ENCODE measurements around the gene ZNF141. TPM values are rescaled to one million over a fixed set of nuclear protein-coding genes. Genes with fewer than 3 reads are reported as not detected.

The ZNF141 gene
- total and polyA plus RNA-seq, 2 donors (not counting 1 experiment from before 2014, with no cell fraction given), result 5.1 to 8.9 TPM

GRCh38 chr4:336893-337142 is 796 bp upstream of the ZNF141 start:
- Histone ChIP-seq H4K20me1 (ENCODE audit: control insufficient read depth, extremely low read depth, insufficient read depth, low read length) (no peaks in the 10 kb centered on the region), H2AFZ (ENCODE audit: low read length) (peak overlapping the region; percentile 100), H3K27me3 (ENCODE audit: control insufficient read depth, insufficient read depth, low read length) (no peaks in the 10 kb centered on the region), H3K79me2 (ENCODE audit: control insufficient read depth, insufficient read depth, low read length) (peaks cover 22% of the 10 kb centered on the region), H3K36me3 (ENCODE audit: control insufficient read depth, insufficient read depth, low read length) (no peaks in the 10 kb centered on the region), H3K27ac (ENCODE audit: insufficient read depth, low read length) (peak overlapping the region; percentile 97), H3K4me1 (ENCODE audit: control insufficient read depth, extremely low read depth, insufficient read depth, low read length) (no peaks in the 10 kb centered on the region), H3K4me2 (ENCODE audit: extremely low read depth, insufficient read depth, low read length) (peak overlapping the region; percentile 94), H3K9ac (ENCODE audit: insufficient read depth, low read length) (peak overlapping the region; percentile 65), H3K4me3 (replicated peaks in 1 of 4; ENCODE audit: control extremely low read depth in 1 of 4, insufficient read depth in 1 of 4, low read depth in 3 of 4, low read length in 4 of 4) (peak overlapping the region; percentile 75 to 89 (median 80)), H3K9me3 (ENCODE audit: control insufficient read depth, insufficient read depth, low read depth, low read length) (no peaks in the 10 kb centered on the region)
- DNase-seq (ENCODE audit: low read depth in 2 of 2), result no peak
- no peak for TF ChIP-seq CTCF (conservative IDR thresholded peaks at IDR 0.05 in 1 of 2, IDR thresholded peaks at IDR 0.05 in 1 of 2; ENCODE audit: low read depth in 1 of 2, low read length in 2 of 2)
- TF ChIP-seq EZH2 (IDR thresholded peaks at IDR 0.05; ENCODE audit: low read length, missing control alignments), result no peak

GRCh38 chr4:337932-338758 is 531 bp downstream of the ZNF141 start:
- Histone ChIP-seq H4K20me1 (ENCODE audit: control insufficient read depth, extremely low read depth, insufficient read depth, low read length) (no peaks in the 10 kb centered on the region), H3K27ac (ENCODE audit: insufficient read depth, low read length) (peak overlapping the region; percentile 97), H3K9ac (ENCODE audit: insufficient read depth, low read length) (peak overlapping the region; percentile 81), H3K27me3 (ENCODE audit: control insufficient read depth, insufficient read depth, low read length) (no peaks in the 10 kb centered on the region), H3K9me3 (ENCODE audit: control insufficient read depth, insufficient read depth, low read depth, low read length) (no peaks in the 10 kb centered on the region), H3K79me2 (ENCODE audit: control insufficient read depth, insufficient read depth, low read length) (peaks cover 25% of the 10 kb centered on the region), H2AFZ (ENCODE audit: low read length) (peak overlapping the region; percentile 83), H3K4me3 (replicated peaks in 1 of 4; ENCODE audit: control extremely low read depth in 1 of 4, insufficient read depth in 1 of 4, low read depth in 3 of 4, low read length in 4 of 4) (peak overlapping the region; percentile 75 to 89 (median 84)), H3K36me3 (ENCODE audit: control insufficient read depth, insufficient read depth, low read length) (no peaks in the 10 kb centered on the region), H3K4me1 (ENCODE audit: control insufficient read depth, extremely low read depth, insufficient read depth, low read length) (no peaks in the 10 kb centered on the region), H3K4me2 (ENCODE audit: extremely low read depth, insufficient read depth, low read length) (peak overlapping the region; percentile 85)
- DNase-seq (ENCODE audit: low read depth in 2 of 2), result peak; percentile 40 to 53
- TF ChIP-seq CTCF (conservative IDR thresholded peaks at IDR 0.05 in 1 of 2, IDR thresholded peaks at IDR 0.05 in 1 of 2; ENCODE audit: low read depth in 1 of 2, low read length in 2 of 2) (no peak), EZH2 (IDR thresholded peaks at IDR 0.05; ENCODE audit: low read length, missing control alignments) (no peak)

GRCh38 chr4:338759-339097 is 1.1 kb downstream of the ZNF141 start:
- no peak for TF ChIP-seq CTCF (conservative IDR thresholded peaks at IDR 0.05 in 1 of 2, IDR thresholded peaks at IDR 0.05 in 1 of 2; ENCODE audit: low read depth in 1 of 2, low read length in 2 of 2)
- no peak for TF ChIP-seq EZH2 (IDR thresholded peaks at IDR 0.05; ENCODE audit: low read length, missing control alignments)
- peak overlapping the region; percentile 97 for H3K27ac ChIP-seq (ENCODE audit: insufficient read depth, low read length)
- H3K4me1 ChIP-seq (ENCODE audit: control insufficient read depth, extremely low read depth, insufficient read depth, low read length), result no peaks in the 10 kb centered on the region
- peak overlapping the region; percentile 85 for H3K4me2 ChIP-seq (ENCODE audit: extremely low read depth, insufficient read depth, low read length)
- H3K9me3 ChIP-seq (ENCODE audit: control insufficient read depth, insufficient read depth, low read depth, low read length), result no peaks in the 10 kb centered on the region
- peak overlapping the region; percentile 75 to 89 (median 84) for H3K4me3 ChIP-seq (replicated peaks in 1 of 4; ENCODE audit: control extremely low read depth in 1 of 4, insufficient read depth in 1 of 4, low read depth in 3 of 4, low read length in 4 of 4)
- H3K79me2 ChIP-seq (ENCODE audit: control insufficient read depth, insufficient read depth, low read length), result peaks cover 25% of the 10 kb centered on the region
- no peak overlapping the region for H2AFZ ChIP-seq (ENCODE audit: low read length)
- H4K20me1 ChIP-seq (ENCODE audit: control insufficient read depth, extremely low read depth, insufficient read depth, low read length), result no peaks in the 10 kb centered on the region
- H3K36me3 ChIP-seq (ENCODE audit: control insufficient read depth, insufficient read depth, low read length), result no peaks in the 10 kb centered on the region
- H3K9ac ChIP-seq (ENCODE audit: insufficient read depth, low read length), result no peak overlapping the region
- H3K27me3 ChIP-seq (ENCODE audit: control insufficient read depth, insufficient read depth, low read length), result no peaks in the 10 kb centered on the region
- no peak for DNase-seq (ENCODE audit: low read depth in 2 of 2)
